Memory B cell (primary cell): ENCODE data around the gene NACC1.

Experiments
- ATAC-seq: fragments of 150-1000 bp; cut with Tn5 transposase; 2 replicates; pipeline ENCODE4 v1.10.0; 2021; ENCODE audit warnings: low read depth, mild to moderate bottlenecking, moderate library complexity
- DNase-seq, 2 donors: peaks; one replicate each; pipeline ENCODE4 v3.0.0; 2022; ENCODE audit warnings: low spot score in 2 of 2
- H3K27ac Mint-ChIP-seq: one replicate; pipeline ENCODE4 v1.8.0; 2022; ENCODE audit warnings: mild to moderate bottlenecking, moderate library complexity, mixed read lengths
- H3K27me3 Mint-ChIP-seq: one replicate; pipeline ENCODE4 v1.8.0; 2022; ENCODE audit warnings: mixed read lengths
- H3K36me3 Mint-ChIP-seq: one replicate; pipeline ENCODE4 v1.8.0; 2022; ENCODE audit warnings: mild to moderate bottlenecking, mixed read lengths
- H3K4me1 Mint-ChIP-seq: one replicate; pipeline ENCODE4 v1.8.0; 2022; ENCODE audit warnings: mixed read lengths
- H3K4me3 Mint-ChIP-seq: one replicate; pipeline ENCODE4 v1.8.0; 2022; ENCODE audit warnings: mild to moderate bottlenecking, moderate library complexity, mixed read lengths
- H3K9me3 Mint-ChIP-seq: one replicate; pipeline ENCODE4 v1.8.0; 2022; ENCODE audit warnings: mixed read lengths

NACC1 gene

DNA sequence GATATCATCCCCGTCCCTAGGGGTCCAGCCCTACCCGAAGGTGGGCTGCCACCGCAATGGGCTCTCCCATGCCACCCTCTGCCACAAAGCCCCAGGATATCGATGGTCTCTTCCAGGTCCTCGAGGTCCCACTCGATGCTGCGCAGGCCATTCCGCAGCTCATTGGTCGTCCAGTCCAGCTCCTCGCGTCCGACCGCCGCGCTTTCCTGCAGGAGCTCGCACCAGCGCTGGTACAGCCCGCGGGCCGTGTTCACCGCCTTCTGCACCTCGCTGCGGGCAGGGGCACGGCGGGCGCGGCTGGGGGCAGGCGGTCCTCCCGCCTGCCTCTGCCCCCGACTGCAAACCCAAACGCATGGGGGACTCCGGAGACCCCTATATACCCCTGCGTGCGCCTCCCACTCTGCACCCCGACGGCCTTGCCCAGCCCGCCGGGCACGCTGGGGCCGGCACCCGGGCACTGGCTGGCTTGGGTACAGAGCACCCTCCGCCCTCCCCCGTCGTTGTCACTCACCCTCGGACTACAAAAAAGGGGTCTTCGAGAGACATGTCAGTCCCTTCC is 31.6 kb downstream of the NACC1 start:
- no peaks in the 10 kb centered on the region for H3K9me3 Mint-ChIP-seq
- H3K4me1 Mint-ChIP-seq, result peaks cover 26% of the 10 kb centered on the region
- peak overlapping the region; percentile 96 for H3K27ac Mint-ChIP-seq
- H3K36me3 Mint-ChIP-seq, result peaks cover 11% of the 10 kb centered on the region
- peak overlapping the region; percentile 84 for H3K4me3 Mint-ChIP-seq
- ATAC-seq (no peak), DNase-seq (no peak)
- H3K27me3 Mint-ChIP-seq, result no peaks in the 10 kb centered on the region

DNA sequence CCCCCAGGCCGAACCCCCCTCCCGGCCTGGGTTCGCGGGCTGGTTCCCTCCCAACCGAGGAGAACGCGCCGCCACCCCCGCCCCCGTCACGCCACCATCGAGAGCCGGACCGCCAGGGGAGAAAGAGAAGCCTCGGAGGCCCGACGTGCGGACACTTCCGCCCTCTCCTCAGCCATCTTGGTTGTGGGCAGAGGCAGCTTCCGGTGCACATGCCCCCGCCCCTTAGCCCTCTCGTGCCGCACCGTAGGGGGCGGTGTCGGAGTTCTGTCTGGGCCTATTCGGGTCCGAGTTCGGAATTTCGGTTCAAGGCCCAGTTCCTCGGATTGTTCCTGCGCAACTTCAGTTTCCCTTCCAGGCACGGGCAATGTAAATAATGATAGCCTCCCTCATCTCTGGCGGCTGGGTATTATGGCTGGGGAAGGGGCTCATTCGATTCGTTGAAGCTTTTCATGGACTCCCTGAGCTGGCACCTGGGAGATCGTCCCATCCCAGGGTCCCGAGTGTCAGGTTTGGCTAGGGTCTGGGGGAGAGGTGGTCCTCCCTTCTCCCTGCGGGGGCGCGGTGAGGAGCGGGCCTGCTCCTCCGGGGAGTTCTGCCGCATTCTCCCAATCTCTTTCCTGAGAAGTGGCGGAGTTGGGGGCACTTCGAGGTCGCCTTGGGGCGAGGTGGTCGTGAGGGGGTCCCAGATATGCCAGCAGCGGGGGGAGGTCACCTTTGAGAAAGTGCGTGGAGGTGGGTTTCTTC is 32.3 kb downstream of the NACC1 start, which contains the start of the genes IER2 and STX10:
IER2 (plus strand) TSS at position 225 of the 744 bp plus-strand sequence. CDS start 2,776 bp downstream, outside the sequence.
STX10 (minus strand) TSS at position 189 of the 744 bp plus-strand sequence. CDS start 202 bp downstream, outside the sequence.
- H3K9me3 Mint-ChIP-seq, result no peaks in the 10 kb centered on the region
- ATAC-seq (peak; percentile 59), DNase-seq (peak; percentile 82 to 91)
- peaks cover 13% of the 10 kb centered on the region for H3K36me3 Mint-ChIP-seq
- H3K27me3 Mint-ChIP-seq, result no peaks in the 10 kb centered on the region
- peak within 1 kb of the TSS; percentile 84 for H3K4me3 Mint-ChIP-seq
- H3K27ac Mint-ChIP-seq, result peak within 1 kb of the TSS; percentile 96
- peaks cover 26% of the 10 kb centered on the region for H3K4me1 Mint-ChIP-seq

DNA sequence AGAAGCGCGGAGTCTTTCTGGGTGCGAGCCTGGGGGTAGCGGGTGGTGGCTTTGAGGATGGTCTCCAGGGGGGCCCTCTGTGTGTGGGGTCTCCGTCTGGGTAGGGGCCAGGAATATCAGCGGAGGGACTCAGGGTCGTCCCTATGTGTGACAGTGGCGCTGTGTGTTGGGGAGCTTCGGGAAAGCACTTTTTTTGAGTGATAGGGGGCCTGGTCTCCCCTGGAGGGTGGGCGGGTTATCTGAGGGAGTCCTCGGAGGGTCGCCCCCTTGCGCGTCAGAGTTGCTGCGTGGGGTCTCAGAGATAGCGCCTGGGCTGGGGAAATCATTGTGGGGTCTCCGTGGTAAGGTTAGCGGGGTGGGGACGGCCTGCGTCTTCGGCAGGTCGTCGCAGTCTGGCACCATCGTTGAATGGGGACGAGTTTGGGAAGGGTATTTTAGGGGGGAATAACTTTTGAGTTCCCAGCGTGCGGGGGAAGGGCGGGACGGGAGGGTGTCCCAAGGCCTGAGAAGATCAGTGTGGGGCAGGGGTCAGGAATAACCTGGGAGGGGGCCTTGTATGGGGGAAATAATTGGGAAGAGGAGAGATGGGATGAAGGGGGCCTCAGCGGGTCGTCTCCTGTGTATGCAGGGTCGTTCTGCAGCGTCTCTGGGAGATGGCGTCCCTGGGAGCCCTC is 33.0 kb downstream of the NACC1 start:
- ATAC-seq (no peak), DNase-seq (peak in 1 of 2 donors; percentile 42)
- Mint-ChIP-seq H3K27ac (peak overlapping the region; percentile 96), H3K36me3 (peaks cover 13% of the 10 kb centered on the region), H3K9me3 (no peaks in the 10 kb centered on the region), H3K4me1 (peaks cover 30% of the 10 kb centered on the region), H3K27me3 (no peaks in the 10 kb centered on the region), H3K4me3 (peak overlapping the region; percentile 84)

DNA sequence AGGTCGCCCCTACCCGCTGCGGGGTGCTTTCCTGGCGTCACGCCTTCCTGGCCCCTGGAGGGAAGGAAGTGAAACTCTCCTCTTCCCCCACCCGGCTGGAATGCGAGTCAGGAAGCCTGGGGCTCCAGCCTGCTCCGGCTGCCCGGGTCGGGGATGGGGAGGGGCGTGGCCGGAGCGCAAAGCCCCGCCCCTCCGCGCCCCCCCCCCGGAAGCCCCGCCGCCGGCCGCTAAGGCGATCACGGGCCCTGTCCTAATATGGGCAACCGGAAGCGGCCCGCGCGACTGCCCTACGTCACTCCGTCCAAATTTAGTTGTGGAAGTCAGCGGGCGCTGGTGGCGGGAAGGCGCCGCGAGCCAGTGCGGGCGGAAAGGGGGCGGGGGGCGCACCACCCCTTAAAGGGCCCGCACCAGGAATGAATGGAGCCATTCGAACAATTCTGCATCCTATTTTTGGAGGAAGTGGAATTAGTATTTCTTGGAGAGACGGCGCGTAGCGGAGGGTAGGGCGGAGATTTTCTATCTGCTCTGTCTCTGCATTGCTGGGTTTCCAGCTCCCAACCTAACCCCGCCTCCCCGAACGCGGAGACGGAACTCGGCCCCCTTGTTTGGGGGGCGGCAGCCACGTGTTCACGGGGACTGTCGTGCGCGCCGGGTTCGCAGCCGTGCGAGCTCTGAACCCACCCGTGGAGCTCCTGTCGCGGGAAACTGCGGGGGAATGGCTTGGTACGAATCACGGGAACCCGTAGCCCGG is 33.7 kb downstream of the NACC1 start:
- no peaks in the 10 kb centered on the region for H3K9me3 Mint-ChIP-seq
- peaks cover 36% of the 10 kb centered on the region for H3K4me1 Mint-ChIP-seq
- H3K27ac Mint-ChIP-seq, result peak overlapping the region; percentile 96
- H3K27me3 Mint-ChIP-seq, result no peaks in the 10 kb centered on the region
- peak overlapping the region; percentile 84 for H3K4me3 Mint-ChIP-seq
- ATAC-seq, result peak; percentile 33
- DNase-seq, result peak; percentile 90
- peaks cover 13% of the 10 kb centered on the region for H3K36me3 Mint-ChIP-seq

DNA sequence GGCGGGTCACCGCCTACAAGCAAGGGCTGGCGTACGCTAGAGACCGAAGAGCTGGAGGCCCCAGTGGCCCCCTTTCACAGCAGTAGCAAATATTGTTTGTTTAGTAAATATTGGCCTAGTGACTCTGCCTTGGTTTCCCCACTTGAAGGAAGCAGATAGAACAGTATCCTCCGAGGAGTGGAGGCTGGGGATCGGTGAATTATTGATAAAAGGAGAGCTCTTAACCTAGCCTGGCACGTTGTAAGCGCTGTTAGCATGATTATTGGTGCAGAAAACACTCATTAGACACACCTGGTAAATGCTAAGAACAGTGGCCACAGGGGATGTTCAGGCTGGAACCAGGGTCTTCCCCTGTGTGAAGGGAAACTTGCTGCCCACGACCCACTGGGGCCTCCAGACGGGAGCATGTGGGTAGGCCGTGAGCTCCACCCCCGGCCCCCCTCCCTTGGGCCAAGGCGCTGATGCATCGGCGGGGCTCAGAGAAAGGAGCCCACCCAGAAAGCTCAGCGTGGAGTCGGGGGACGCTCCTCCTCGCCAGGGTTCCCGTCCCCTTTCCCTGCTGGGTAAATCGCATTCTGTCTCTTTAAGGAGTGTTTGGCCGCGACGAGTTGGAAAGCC is 34.4 kb downstream of the NACC1 start:
- H3K4me3 Mint-ChIP-seq, result peak overlapping the region; percentile 84
- H3K4me1 Mint-ChIP-seq, result peaks cover 37% of the 10 kb centered on the region
- peak overlapping the region; percentile 96 for H3K27ac Mint-ChIP-seq
- no peaks in the 10 kb centered on the region for H3K27me3 Mint-ChIP-seq
- peaks cover 13% of the 10 kb centered on the region for H3K36me3 Mint-ChIP-seq
- ATAC-seq (peak; percentile 6), DNase-seq (no peak)
- H3K9me3 Mint-ChIP-seq, result no peaks in the 10 kb centered on the region

DNA sequence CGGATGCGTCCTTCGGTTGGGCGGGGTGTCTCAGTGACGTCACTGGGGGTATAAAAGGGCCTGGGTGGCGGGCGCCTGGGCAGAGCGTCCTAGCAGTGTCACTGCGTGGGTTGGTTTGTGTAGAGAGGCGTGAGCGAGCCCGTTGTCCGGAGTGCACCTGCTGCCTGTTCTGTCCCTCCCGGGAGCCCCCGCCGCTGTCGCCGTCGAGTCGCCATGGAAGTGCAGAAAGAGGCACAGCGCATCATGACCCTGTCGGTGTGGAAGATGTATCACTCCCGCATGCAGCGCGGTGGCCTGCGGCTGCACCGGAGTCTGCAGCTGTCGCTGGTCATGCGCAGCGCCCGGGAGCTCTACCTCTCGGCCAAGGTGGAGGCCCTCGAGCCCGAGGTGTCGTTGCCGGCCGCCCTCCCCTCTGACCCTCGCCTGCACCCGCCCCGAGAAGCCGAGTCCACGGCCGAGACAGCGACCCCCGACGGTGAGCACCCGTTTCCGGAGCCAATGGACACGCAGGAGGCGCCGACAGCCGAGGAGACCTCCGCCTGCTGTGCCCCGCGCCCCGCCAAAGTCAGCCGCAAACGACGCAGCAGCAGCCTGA is 35.0 kb downstream of the NACC1 start:
- DNase-seq (peak; percentile 100), ATAC-seq (peak; percentile 25)
- Mint-ChIP-seq H3K36me3 (peaks cover 13% of the 10 kb centered on the region), H3K27ac (peak overlapping the region; percentile 96), H3K9me3 (no peaks in the 10 kb centered on the region), H3K27me3 (no peaks in the 10 kb centered on the region), H3K4me1 (peaks cover 42% of the 10 kb centered on the region), H3K4me3 (peak overlapping the region; percentile 84)

DNA sequence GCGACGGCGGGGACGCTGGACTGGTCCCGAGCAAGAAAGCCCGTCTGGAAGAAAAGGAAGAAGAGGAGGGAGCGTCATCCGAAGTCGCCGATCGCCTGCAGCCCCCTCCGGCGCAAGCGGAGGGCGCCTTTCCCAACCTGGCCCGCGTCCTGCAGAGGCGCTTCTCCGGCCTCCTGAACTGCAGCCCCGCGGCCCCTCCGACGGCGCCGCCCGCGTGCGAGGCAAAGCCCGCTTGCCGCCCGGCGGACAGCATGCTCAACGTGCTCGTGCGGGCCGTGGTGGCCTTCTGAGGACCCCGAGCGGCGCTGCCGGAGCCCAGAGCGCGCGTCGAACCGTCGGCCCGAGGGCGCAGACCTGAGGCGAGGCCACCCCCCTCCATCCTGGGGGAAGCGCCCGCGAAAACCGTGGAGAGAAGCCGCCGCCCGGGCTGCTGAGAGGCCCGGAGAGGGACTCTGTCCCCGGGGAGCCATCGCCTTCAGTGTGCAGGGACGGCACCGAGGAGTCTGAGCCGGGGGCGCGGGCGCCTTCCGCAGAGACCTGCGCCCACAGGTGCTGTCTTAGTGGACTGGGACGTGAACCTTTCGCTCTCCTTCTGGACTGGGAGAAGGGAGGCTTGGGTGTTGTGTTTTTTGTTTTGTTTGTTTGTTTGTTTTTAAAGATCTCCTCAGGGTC is 35.6 kb downstream of the NACC1 start:
- peak overlapping the region; percentile 96 for H3K27ac Mint-ChIP-seq
- no peaks in the 10 kb centered on the region for H3K9me3 Mint-ChIP-seq
- H3K27me3 Mint-ChIP-seq, result no peaks in the 10 kb centered on the region
- DNase-seq, result peak in 1 of 2 donors; percentile 47
- peaks cover 13% of the 10 kb centered on the region for H3K36me3 Mint-ChIP-seq
- H3K4me1 Mint-ChIP-seq, result peaks cover 43% of the 10 kb centered on the region
- peak overlapping the region; percentile 84 for H3K4me3 Mint-ChIP-seq
- no peak for ATAC-seq

DNA sequence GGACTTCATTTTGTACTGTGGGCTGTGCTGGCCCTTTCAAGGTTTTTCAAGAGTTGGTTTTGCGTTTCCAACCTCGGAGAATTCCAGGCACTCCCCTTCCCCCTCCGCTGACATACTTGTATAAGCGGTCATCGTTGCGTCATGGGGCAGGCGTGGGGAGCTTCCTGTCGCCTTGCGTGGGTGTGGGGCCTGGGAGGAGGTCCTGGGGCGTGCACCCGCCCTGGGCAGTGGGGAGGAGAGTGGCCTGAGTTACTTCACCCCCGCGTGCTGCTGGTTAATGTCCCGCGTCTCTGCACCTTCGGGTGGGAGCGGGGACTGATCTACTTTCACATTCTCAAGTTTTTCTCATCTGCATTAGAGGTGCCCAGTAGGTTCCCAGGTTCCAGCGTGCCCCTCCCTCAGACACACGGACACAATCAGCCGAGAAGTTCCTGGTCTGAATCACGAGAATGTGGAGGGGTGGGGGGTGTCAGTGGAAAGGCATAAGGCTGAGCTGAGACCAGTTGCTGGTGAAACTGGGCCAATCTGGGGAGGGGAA is 36.2 kb downstream of the NACC1 start:
- DNase-seq (peak; percentile 33 to 44), ATAC-seq (no peak)
- Mint-ChIP-seq H3K27ac (peak overlapping the region; percentile 96), H3K4me3 (peak overlapping the region; percentile 84), H3K27me3 (no peaks in the 10 kb centered on the region), H3K36me3 (peaks cover 13% of the 10 kb centered on the region), H3K9me3 (no peaks in the 10 kb centered on the region), H3K4me1 (peaks cover 37% of the 10 kb centered on the region)

DNA sequence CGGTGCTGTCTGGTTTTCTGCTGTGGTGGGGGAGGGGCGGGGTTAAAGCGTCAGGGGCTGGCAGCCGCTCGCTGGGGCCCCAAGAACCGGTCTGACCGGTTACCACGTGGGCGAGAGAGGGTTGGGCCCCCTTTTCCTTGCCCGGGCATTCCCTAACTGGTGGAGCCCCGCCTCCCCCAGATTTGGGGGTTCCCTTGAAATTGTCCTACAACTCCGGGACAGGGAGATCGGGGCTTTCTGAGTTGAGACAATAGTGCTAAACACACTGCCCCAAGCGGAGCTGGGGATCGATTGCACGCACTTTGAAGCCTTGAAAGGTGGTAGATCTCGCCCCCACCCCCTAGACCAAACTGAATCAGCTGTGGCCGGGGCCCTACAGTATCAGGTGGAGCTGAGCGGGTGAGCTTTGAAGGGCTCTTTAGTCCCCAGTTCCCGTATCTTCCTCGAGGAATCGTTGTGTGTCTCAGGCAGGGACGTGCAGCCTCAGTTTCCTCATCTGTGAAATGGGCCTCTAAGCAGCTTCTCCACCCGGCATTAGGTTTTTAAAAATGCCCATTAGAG is 36.9 kb downstream of the NACC1 start:
- H3K9me3 Mint-ChIP-seq, result no peaks in the 10 kb centered on the region
- DNase-seq (peak; percentile 72 to 78), ATAC-seq (peak; percentile 18)
- H3K36me3 Mint-ChIP-seq, result peaks cover 13% of the 10 kb centered on the region
- no peaks in the 10 kb centered on the region for H3K27me3 Mint-ChIP-seq
- H3K27ac Mint-ChIP-seq, result peak overlapping the region; percentile 96
- H3K4me3 Mint-ChIP-seq, result peak overlapping the region; percentile 84
- H3K4me1 Mint-ChIP-seq, result peaks cover 35% of the 10 kb centered on the region

DNA sequence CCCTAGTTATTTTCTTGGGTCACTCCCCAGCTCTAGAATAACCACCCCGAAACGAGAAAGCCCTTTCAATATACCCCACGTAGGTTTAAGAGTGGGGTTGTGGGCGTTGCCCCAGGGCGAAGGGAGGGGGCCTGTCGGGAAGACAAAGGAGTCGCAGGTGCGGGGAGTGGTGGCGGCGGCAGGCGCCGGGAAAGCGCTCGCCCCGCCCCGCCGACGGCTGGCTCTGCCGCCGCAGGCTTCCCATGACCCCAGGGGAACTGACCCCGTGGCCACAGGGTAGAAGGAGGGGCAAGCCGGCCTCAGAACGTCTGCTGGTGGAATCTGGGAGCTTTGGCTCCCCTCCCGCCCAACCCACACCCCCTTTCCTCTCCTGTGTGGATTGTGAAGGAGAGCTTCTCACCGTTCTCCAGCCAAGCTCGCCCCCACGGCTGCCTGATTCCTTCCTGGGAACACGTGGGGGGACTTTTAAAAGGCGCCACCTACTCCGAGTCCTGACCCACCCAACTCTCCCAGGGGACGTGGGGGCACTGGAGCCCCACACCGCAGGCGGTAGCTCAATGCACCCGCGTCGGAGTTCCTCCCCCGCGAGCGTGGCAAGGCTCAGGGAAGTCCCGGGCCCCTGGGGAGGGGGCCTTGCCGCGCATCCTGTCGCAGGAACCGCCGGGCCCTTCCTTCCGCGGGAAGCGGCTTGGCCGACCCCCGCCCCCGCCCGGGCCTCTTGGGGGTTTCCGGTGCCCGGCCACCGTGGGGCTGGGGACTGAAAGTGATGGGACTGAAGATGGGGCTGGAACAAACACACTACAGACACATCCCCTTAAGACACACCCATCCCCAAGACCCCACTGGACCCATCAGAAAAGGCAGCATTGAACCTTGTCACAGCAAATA is 37.7 kb downstream of the NACC1 start:
- H3K27me3 Mint-ChIP-seq, result no peaks in the 10 kb centered on the region
- ATAC-seq (peak; percentile 55), DNase-seq (peak; percentile 90 to 94)
- H3K36me3 Mint-ChIP-seq, result peaks cover 13% of the 10 kb centered on the region
- H3K9me3 Mint-ChIP-seq, result no peaks in the 10 kb centered on the region
- peak overlapping the region; percentile 96 for H3K27ac Mint-ChIP-seq
- peaks cover 34% of the 10 kb centered on the region for H3K4me1 Mint-ChIP-seq
- peak overlapping the region; percentile 88 for H3K4me3 Mint-ChIP-seq

DNA sequence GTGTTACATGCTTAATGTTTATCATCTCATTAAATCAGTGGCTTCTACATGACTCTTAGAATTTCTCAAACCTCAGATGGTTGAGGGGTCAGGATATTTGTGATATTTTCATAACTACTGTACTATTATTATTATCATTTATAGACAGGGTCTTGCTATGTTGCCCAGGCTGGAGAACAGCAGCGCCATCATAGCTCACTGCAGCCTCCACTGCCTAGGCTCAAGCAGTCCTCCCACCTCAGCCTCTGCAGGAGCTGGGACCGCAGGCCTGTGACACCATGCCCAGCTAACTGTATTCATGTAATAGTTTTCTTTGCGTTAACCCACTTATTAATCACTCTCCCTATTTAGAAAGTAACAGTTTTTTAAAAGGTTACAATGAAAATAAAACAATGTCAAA is 41.6 kb downstream of the NACC1 start:
- Mint-ChIP-seq H3K27ac (peak overlapping the region; percentile 75), H3K4me3 (no peak overlapping the region), H3K4me1 (peaks cover 48% of the 10 kb centered on the region), H3K36me3 (peaks cover 2% of the 10 kb centered on the region), H3K27me3 (no peaks in the 10 kb centered on the region), H3K9me3 (no peaks in the 10 kb centered on the region)
- ATAC-seq, result no peak
- DNase-seq, result no peak
